BLaER1 treated with 17β-estradiol and CSF1 and Interleukin-3, amounts not matched to agents 10 nM and 100 nM (cell line): ENCODE measurements around the gene PRELP.

Experiments used
- H3K27ac ChIP-seq, 11 experiments: shearing (Covaris generic); formaldehyde crosslinking; 2 replicates each; pipeline ENCODE4 v1.8.1; 2022
- H3K27me3 ChIP-seq, 11 experiments: shearing (Covaris generic); formaldehyde crosslinking; 2 replicates each; pipeline ENCODE4 v1.8.1; 2022
- H3K36me3 ChIP-seq, 11 experiments: shearing (Covaris generic); formaldehyde crosslinking; 2 replicates each; pipeline ENCODE4 v1.8.1; 2022
- H3K4me1 ChIP-seq, 10 experiments: shearing (Covaris generic); formaldehyde crosslinking; 2 replicates each; pipeline ENCODE4 v1.8.1; 2022
- H3K4me2 ChIP-seq, 11 experiments: shearing (Covaris generic); formaldehyde crosslinking; 2 replicates each; pipeline ENCODE4 v1.8.1; 2022
- H3K4me3 ChIP-seq, 10 experiments: shearing (Covaris generic); formaldehyde crosslinking; 2 replicates each; pipeline ENCODE4 v1.8.1; 2022
- H3K9ac ChIP-seq, 11 experiments: shearing (Covaris generic); formaldehyde crosslinking; 2 replicates each; pipeline ENCODE4 v1.8.1; 2022
- H3K9me3 ChIP-seq, 11 experiments: shearing (Covaris generic); formaldehyde crosslinking; replicated peaks in 1 of 11; 2 replicates each; pipeline ENCODE4 v1.8.1; 2022
- H4K20me1 ChIP-seq, 11 experiments: shearing (Covaris generic); formaldehyde crosslinking; 2 replicates each; pipeline ENCODE4 v1.8.1; 2022
- Cebpa-rat ChIP-seq, 11 experiments: shearing (Covaris generic); IDR thresholded peaks; 2 replicates each; pipeline ENCODE4 v1.8.1; 2022

The PRELP gene

DNA sequence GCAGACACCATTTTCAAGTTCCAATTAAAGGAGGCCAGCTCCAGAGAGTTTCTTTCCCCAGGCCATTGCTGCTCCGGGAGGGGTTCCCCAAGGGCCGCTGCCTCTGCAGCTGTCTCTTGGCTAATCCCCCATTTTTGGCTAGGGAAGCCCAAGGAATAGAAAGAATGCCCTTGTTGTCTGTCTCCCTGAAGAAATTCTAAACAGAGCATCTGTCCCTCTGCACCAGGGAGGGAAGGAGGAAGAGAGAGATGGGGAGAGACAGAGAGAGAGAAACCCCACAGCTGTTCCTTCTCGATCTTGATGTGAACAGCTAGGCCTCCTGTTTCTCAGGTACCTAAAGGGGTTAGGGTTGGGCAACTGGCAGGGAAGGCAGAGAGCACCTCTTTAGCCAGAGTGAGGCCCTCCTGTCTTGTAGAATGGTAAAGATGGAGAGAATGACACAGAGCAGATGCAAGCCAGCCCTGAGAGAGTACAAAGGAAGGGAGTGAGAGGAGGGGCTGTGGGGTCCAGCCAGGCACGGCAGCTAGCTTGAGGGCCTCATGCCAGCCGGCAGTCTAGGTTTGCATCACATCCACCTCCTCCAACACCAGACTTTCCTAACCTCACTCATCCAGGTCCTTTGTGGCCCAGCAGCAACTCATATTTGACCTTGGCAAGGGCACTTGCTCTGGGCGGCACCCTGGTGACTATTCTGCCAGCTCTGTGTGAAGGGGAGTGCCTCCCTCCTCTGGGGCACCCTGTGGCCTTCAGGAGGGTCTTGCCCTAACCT, 31.4 kb downstream of the PRELP start:
- Histone ChIP-seq H3K4me1 (peaks cover 0 to 8% (median 4%) of the 10 kb centered on the region in 10 experiments; a peak in 8 of 20 replicates), H3K4me3 (no peak overlapping the region), H3K9me3 (no peaks in the 10 kb centered on the region), H3K4me2 (no peak overlapping the region), H3K27ac (no peak overlapping the region), H3K9ac (no peak overlapping the region), H3K27me3 (no peaks in the 10 kb centered on the region), H4K20me1 (no peaks in the 10 kb centered on the region; a peak in 1 of 22 replicates), H3K36me3 (no peaks in the 10 kb centered on the region)
- no peak for TF ChIP-seq Cebpa-rat (IDR thresholded peaks at IDR 0.05)

- no peak for TF ChIP-seq Cebpa-rat (IDR thresholded peaks at IDR 0.05)
- H3K9me3 ChIP-seq, result no peaks in the 10 kb centered on the region
- no peaks in the 10 kb centered on the region for H3K36me3 ChIP-seq
- no peak overlapping the region for H3K4me2 ChIP-seq
- H4K20me1 ChIP-seq, result no peaks in the 10 kb centered on the region; a peak in 1 of 22 replicates
- peaks cover 0 to 15% (median 9%) of the 10 kb centered on the region in 10 experiments; a peak in 14 of 20 replicates for H3K4me1 ChIP-seq
- no peak overlapping the region for H3K4me3 ChIP-seq
- H3K27me3 ChIP-seq, result no peaks in the 10 kb centered on the region
- no peak overlapping the region for H3K27ac ChIP-seq
- H3K9ac ChIP-seq, result no peak overlapping the region
These were observed 32.2 kb downstream of the PRELP start for GRCh38 chr1:203507759-203508158.

- no peak overlapping the region for H3K4me3 ChIP-seq
- H3K4me1 ChIP-seq, result peaks cover 0 to 24% (median 16%) of the 10 kb centered on the region in 10 experiments; a peak in 16 of 20 replicates
- H3K27me3 ChIP-seq, result no peaks in the 10 kb centered on the region
- no peak overlapping the region for H3K9ac ChIP-seq
- H3K4me2 ChIP-seq, result no peak overlapping the region
- H4K20me1 ChIP-seq, result peaks cover 0 to 4% (median 0%) of the 10 kb centered on the region in 11 experiments; a peak in 1 of 22 replicates
- no peak for TF ChIP-seq Cebpa-rat (IDR thresholded peaks at IDR 0.05)
- no peaks in the 10 kb centered on the region for H3K36me3 ChIP-seq
- H3K27ac ChIP-seq, result no peak overlapping the region
- H3K9me3 ChIP-seq, result no peaks in the 10 kb centered on the region
These were observed 33.0 kb downstream of the PRELP start for GRCh38 chr1:203508463-203509073.

DNA sequence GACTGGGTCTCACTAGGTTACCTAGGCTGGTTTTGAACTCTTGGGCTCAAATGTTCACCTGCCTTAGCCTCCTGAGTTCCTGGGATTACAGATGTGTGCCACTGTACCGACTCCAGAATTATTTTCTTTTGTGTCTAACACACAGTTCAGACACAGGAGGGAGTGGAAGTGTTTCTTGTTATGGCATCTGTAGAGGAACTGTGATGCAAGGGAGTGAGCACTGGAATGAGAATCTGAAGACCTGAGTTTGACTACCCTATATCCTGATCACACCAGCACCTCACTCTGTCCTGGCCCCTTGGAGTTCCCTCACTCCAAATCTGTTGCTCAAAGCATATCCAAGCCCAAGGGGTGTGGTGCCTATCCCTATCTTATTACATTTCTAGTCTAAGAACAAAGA, 33.5 kb downstream of the PRELP start:
- H3K4me2 ChIP-seq, result no peak overlapping the region
- no peak overlapping the region for H3K9ac ChIP-seq
- no peak overlapping the region for H3K27ac ChIP-seq
- H3K4me3 ChIP-seq, result no peak overlapping the region
- H3K36me3 ChIP-seq, result no peaks in the 10 kb centered on the region
- peaks cover 0 to 26% (median 16%) of the 10 kb centered on the region in 10 experiments; a peak in 16 of 20 replicates for H3K4me1 ChIP-seq
- H3K27me3 ChIP-seq, result no peaks in the 10 kb centered on the region
- H4K20me1 ChIP-seq, result peaks cover 0 to 7% (median 0%) of the 10 kb centered on the region in 11 experiments; a peak in 1 of 22 replicates
- no peak for TF ChIP-seq Cebpa-rat (IDR thresholded peaks at IDR 0.05)
- no peaks in the 10 kb centered on the region for H3K9me3 ChIP-seq

DNA sequence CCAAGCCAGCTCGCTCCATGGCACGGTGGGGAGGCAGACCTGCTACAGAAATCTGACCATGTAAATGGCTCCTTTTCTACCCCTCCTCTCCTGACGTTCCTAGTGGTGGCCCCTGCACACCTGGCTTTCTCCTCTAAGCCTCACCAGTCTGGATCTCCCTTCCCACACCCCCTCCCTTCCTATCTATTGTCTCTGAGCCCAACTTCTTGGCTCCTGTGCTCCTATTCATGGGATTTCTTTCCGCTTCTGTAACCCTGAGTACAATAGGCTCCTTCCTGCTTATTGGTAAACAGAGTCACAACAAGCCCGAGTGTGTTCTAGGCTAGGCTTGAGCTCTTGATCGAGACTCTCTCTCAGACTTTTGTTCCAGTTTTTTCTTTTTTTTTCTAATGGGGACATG, 35.9 kb downstream of the PRELP start:
- no peak overlapping the region for H3K9ac ChIP-seq
- no peak for TF ChIP-seq Cebpa-rat (IDR thresholded peaks at IDR 0.05)
- no peaks in the 10 kb centered on the region for H3K9me3 ChIP-seq
- H4K20me1 ChIP-seq, result peaks cover 0 to 7% (median 0%) of the 10 kb centered on the region in 11 experiments; a peak in 1 of 22 replicates
- no peak overlapping the region for H3K4me3 ChIP-seq
- H3K4me1 ChIP-seq, result peaks cover 0 to 30% (median 16%) of the 10 kb centered on the region in 10 experiments; a peak in 16 of 20 replicates
- H3K27me3 ChIP-seq, result no peaks in the 10 kb centered on the region
- H3K4me2 ChIP-seq, result no peak overlapping the region; a peak in 1 of 22 replicates
- H3K36me3 ChIP-seq, result no peaks in the 10 kb centered on the region
- peak overlapping the region in 2 of 11 experiments; percentile 56 to 62; a peak in 2 of 22 replicates for H3K27ac ChIP-seq

GRCh38 chr1:203511930-203512329, 36.3 kb downstream of the PRELP start:
- Histone ChIP-seq H3K4me2 (peak overlapping the region in 4 of 11 experiments; percentile 58 to 72 (median 68); a peak in 7 of 22 replicates), H3K4me1 (peaks cover 0 to 30% (median 16%) of the 10 kb centered on the region in 10 experiments; a peak in 16 of 20 replicates), H3K27me3 (no peaks in the 10 kb centered on the region), H4K20me1 (peaks cover 0 to 7% (median 0%) of the 10 kb centered on the region in 11 experiments; a peak in 1 of 22 replicates), H3K9me3 (no peaks in the 10 kb centered on the region), H3K9ac (0 out of 22 replicates have a peak overlapping the region, but pooled peaks of 1 of the 11 experiments have one; percentile 18), H3K36me3 (no peaks in the 10 kb centered on the region), H3K27ac (peak overlapping the region in 3 of 11 experiments; percentile 4 to 62 (median 56); a peak in 3 of 22 replicates), H3K4me3 (no peak overlapping the region)
- TF ChIP-seq Cebpa-rat (IDR thresholded peaks at IDR 0.05), result no peak

DNA sequence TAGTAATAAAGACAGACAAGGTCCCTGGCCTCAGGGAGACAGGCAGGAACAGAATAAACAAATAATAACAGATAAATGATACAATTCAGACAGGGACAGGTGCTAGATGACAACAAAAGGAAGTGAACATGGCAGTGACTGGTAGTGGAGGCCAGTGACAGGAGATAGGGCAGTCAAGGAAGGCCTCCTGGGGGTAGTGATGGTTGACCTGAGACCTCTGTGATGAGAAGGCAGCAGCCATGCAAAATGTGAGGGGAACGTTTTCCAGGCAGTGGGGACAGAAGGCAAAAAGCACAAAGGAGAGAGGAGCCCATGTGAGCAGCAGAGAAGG, 36.9 kb downstream of the PRELP start:
- TF ChIP-seq Cebpa-rat (IDR thresholded peaks at IDR 0.05), result no peak
- Histone ChIP-seq H3K9me3 (no peaks in the 10 kb centered on the region), H4K20me1 (peaks cover 0 to 7% (median 0%) of the 10 kb centered on the region in 11 experiments; a peak in 1 of 22 replicates), H3K9ac (no peak overlapping the region), H3K27me3 (no peaks in the 10 kb centered on the region), H3K36me3 (no peaks in the 10 kb centered on the region), H3K4me3 (no peak overlapping the region), H3K4me2 (peak overlapping the region in 7 of 11 experiments; percentile 5 to 72 (median 58); a peak in 10 of 22 replicates), H3K27ac (peak overlapping the region in 4 of 11 experiments; percentile 4 to 62 (median 48); a peak in 5 of 22 replicates), H3K4me1 (peaks cover 0 to 30% (median 14%) of the 10 kb centered on the region in 10 experiments; a peak in 16 of 20 replicates)

GRCh38 chr1:203512848-203513584, 37.4 kb downstream of the PRELP start:
- Histone ChIP-seq H3K4me3 (no peak overlapping the region), H3K4me2 (peak overlapping the region in 7 of 11 experiments; percentile 5 to 72 (median 58); a peak in 12 of 22 replicates), H3K9me3 (no peaks in the 10 kb centered on the region), H3K9ac (peak overlapping the region in 1 of 11 experiments; percentile 2; a peak in 1 of 22 replicates), H3K27me3 (no peaks in the 10 kb centered on the region), H4K20me1 (peaks cover 0 to 7% (median 0%) of the 10 kb centered on the region in 11 experiments; a peak in 1 of 22 replicates), H3K4me1 (peaks cover 0 to 30% (median 14%) of the 10 kb centered on the region in 10 experiments; a peak in 16 of 20 replicates), H3K27ac (peak overlapping the region in 3 of 11 experiments; percentile 40 to 62 (median 56); a peak in 6 of 22 replicates), H3K36me3 (no peaks in the 10 kb centered on the region)
- TF ChIP-seq Cebpa-rat (IDR thresholded peaks at IDR 0.05), result no peak
